ENCODE measurements around the gene DNAJC15.

Gene DNAJC15

GRCh38 chr13:43127103-43127798, 103.9 kb downstream of the DNAJC15 start:
- no peak for DNase-seq (ENCODE audit: low read depth in 2 of 2)

GRCh38 chr13:43127827-43128226, 104.4 kb downstream of the DNAJC15 start:
- DNase-seq (ENCODE audit: low read depth in 2 of 2), result no peak

GRCh38 chr13:43128504-43128961, 105.1 kb downstream of the DNAJC15 start:
- no peak for DNase-seq (ENCODE audit: low read depth in 2 of 2)

- DNase-seq (ENCODE audit: low read depth in 2 of 2), result no peak
Observed at GRCh38 chr13:43129066-43129465, 105.7 kb downstream of the DNAJC15 start.

- DNase-seq (ENCODE audit: low read depth in 2 of 2), result no peak
Observed at GRCh38 chr13:43129511-43130110, 106.2 kb downstream of the DNAJC15 start.

- no peak for DNase-seq (ENCODE audit: low read depth in 2 of 2)
Observed at GRCh38 chr13:43132257-43132656, 108.9 kb downstream of the DNAJC15 start.

GRCh38 chr13:43132911-43133310, 109.5 kb downstream of the DNAJC15 start:
- no peak for DNase-seq (ENCODE audit: low read depth in 2 of 2)

- no peak for DNase-seq (ENCODE audit: low read depth in 2 of 2)
Observed at GRCh38 chr13:43133792-43134191, 110.4 kb downstream of the DNAJC15 start.

- DNase-seq (ENCODE audit: low read depth in 2 of 2), result no peak
Observed at GRCh38 chr13:43134868-43135267, 111.5 kb downstream of the DNAJC15 start.

GRCh38 chr13:43135516-43135915, 112.1 kb downstream of the DNAJC15 start:
- DNase-seq (ENCODE audit: low read depth in 2 of 2), result no peak

GRCh38 chr13:43136920-43137575, 113.7 kb downstream of the DNAJC15 start:
- no peak for DNase-seq (ENCODE audit: low read depth in 2 of 2)

GRCh38 chr13:43139211-43139610, 115.8 kb downstream of the DNAJC15 start:
- DNase-seq (ENCODE audit: low read depth in 2 of 2), result no peak

- no peak for DNase-seq (ENCODE audit: low read depth in 2 of 2)
Observed at GRCh38 chr13:43139921-43140320, 116.5 kb downstream of the DNAJC15 start.

- DNase-seq (ENCODE audit: low read depth in 2 of 2), result no peak
Observed at GRCh38 chr13:43140985-43141384, 117.6 kb downstream of the DNAJC15 start.

- DNase-seq (ENCODE audit: low read depth in 2 of 2), result no peak
Observed at GRCh38 chr13:43141685-43142084, 118.3 kb downstream of the DNAJC15 start.

GRCh38 chr13:43143591-43143990, 120.2 kb downstream of the DNAJC15 start:
- no peak for DNase-seq (ENCODE audit: low read depth in 2 of 2)

GRCh38 chr13:43145534-43146196, 122.3 kb downstream of the DNAJC15 start:
- no peak for DNase-seq (ENCODE audit: low read depth in 2 of 2)

GRCh38 chr13:43146400-43146799, 123.0 kb downstream of the DNAJC15 start:
- no peak for DNase-seq (ENCODE audit: low read depth in 2 of 2)

GRCh38 chr13:43150369-43151207, 127.2 kb downstream of the DNAJC15 start:
- no peak for DNase-seq (ENCODE audit: low read depth in 2 of 2)

GRCh38 chr13:43153436-43154090, 130.2 kb downstream of the DNAJC15 start:
- DNase-seq (ENCODE audit: low read depth in 2 of 2), result no peak

- DNase-seq (ENCODE audit: low read depth in 2 of 2), result no peak
Observed at GRCh38 chr13:43154156-43154651, 130.8 kb downstream of the DNAJC15 start.
